HG03558 (cell line): ENCODE measurements around the gene PGBD2.
"Not testable (repeated sequence)": the region's sequence is repeated elsewhere in the genome, so short reads cannot be mapped to it uniquely, and the experiment has no call there.

Experiments used
- ATAC-seq: cut with Tn5 transposase; IDR thresholded peaks from one replicate; pipeline ENCODE4 v1.9.1; 2021; ENCODE audit warnings: moderate number of reproducible peaks; ENCODE audit not compliant: unreplicated experiment; ENCODE audit errors: extremely low read depth

The PGBD2 gene, protein sequence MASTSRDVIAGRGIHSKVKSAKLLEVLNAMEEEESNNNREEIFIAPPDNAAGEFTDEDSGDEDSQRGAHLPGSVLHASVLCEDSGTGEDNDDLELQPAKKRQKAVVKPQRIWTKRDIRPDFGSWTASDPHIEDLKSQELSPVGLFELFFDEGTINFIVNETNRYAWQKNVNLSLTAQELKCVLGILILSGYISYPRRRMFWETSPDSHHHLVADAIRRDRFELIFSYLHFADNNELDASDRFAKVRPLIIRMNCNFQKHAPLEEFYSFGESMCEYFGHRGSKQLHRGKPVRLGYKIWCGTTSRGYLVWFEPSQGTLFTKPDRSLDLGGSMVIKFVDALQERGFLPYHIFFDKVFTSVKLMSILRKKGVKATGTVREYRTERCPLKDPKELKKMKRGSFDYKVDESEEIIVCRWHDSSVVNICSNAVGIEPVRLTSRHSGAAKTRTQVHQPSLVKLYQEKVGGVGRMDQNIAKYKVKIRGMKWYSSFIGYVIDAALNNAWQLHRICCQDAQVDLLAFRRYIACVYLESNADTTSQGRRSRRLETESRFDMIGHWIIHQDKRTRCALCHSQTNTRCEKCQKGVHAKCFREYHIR

DNA sequence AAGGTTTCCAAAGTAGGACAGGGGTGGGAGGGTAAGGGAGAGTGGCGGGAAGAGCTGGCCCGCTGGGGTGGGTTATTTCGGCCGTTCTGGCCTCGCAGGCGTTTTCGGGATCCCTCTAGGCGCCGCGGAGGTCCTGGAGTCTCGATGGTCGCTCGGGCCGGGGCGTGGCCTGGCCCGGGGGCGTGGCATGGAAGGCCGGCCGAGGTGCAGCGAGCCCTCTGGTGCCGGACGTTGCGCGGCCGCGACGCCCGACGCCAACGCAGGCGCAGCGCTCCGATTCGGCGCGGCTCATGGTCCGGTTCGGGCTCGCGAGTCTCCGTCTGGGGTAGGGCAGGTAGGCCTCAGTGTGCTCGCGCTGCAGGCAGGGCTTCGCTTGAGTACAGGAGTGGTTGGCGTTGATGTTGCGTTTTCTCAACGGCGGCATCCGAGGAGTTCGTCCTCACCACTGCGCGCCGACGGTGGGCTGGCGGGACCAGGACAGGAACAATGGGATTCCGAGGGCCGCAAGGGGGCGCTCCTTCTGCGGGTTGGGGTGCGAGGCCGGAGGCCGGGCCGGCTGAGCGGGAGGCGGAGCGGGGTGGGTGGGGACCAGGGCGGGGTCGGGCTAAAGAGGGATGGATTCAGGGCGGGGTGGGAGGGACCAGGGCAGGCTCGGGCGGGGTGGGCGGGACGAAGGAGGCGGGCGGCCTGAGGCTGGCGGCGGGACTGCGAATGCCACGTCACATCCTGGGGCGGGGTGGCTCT is at the start of gene PGBD2:
Gene PGBD2 (plus strand): TSS at position 227 of the 744 bp plus-strand sequence. CDS start 7,628 bp downstream, outside the sequence.
- ATAC-seq = peak; percentile 93

DNA sequence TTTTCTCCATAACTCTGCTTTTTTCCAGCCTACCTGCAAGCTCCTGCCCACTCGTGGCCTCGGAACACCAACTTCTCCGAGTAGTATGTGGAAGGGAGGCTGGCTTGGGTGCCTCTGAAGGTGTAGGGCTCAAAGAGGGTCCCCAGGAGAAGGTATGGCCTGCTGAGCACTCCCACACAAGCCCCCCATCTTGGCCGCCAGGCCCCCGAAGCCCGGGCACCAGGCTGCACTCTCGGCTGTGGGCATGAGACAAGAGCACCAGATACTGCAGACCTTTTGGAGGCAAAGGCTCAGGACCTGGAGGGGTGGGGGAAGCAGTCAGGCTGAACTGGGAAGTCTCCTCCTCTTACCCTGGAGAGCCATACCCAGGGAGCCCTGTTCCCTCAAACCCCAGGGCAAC is 48.8 kb upstream of the PGBD2 start:
- no peak for ATAC-seq

DNA sequence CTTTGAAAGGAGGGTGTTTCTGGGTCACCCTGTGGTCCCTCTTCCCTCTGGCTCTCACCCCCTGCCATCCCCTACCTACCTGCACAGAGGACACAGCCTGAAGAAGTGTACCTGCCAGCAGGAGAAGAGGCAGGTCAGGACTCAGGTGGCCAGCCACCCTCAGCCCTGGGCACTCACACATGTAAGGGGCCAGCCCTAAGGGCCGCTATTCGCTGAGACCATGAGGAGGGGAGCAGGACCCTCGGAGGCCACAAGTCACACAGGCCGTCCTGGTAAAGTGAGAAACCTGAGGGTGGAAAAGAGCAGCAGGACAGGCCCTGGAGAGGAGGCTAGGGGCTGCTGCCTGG is 48.3 kb upstream of the PGBD2 start:
- no peak for ATAC-seq

DNA sequence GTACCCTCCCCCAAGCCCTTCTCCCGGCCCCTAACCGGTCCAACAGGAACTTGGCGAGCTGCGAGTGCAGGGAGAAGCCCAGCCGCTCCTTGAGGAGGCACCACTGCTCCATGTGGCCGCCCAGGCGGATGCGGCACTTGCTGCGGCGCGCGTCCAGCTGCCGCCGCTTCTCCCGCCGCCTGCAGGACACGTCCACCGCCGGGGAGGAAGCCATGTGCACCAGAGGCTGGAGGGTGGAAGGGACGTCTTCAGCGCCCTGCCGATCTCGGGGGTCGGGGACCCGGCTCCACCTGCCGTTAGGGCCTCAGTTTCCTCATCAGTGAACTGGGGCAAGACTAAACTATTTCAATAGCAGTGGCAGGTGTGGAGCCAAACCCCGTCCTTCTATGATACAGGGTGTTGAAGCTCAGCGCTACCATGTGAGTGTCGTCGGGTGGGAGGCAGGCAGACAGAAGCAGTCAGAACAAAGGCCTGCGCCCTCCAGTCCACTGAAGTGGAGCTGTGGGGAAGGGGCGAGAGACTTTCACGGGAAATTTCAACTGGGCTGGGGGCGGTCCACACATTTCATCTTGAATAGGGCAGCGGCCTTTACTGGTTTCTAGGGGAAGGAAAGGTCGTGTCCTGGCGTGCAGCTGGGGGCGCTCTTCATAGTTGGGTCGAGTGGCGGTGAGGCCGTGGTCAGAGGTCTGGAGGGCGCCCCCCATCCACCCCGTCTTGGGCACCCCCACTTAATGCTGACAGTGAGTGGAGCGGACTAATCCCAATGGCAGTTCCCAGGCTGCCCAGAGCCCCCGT is 47.7 kb upstream of the PGBD2 start:
- ATAC-seq = peak; percentile 9

DNA sequence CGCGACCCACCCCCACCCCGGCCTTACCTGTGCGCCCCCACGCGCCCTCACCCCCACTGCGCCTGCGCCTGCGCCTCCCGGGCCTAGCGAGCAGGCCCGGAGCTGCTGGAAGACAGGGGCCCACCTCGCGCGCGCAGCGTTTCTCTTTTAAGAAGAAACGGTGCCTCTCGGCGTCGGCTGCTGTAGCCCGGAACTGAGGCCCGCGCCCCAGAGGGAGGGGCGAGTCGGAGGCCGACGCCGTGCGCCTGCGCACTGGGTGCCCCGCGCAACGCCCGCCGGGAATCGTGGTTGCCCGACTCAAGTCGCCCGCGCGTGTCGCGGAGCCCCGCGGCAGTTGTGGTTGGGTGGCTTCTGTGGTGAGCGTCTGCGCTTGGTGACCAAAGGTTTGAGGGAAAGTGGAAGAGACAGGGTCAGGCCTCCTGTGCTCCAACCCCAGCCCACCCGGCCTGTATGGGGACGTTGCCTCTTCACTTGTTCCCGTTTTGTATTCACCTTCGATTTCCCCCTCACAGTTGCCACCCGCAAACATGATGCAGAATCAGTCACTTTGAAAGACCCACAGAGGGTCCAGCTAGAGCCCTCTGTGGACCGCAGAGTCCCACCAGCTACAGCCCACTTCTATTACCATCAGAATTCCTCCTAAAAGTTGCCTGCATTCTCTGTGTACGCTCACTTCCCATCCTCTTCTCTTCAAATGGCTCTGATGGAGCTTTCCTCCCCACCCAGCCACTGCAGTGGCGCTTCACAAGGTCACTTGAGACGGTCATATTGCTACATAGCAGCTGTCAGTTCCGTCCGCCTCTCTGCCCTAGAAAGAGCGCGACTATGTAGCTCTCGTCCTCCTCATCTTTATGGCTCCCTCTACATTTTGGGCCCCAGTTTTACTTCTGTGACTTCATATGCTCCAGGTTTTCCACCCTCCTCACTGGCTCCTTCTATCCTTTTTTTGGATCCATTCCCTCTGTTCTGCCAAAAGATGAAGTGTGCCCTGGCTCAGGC is 46.8 kb upstream of the PGBD2 start, which contains the start of gene ZNF692:
Gene ZNF692 (minus strand): TSS at position 195 of the 999 bp plus-strand sequence. CDS start 776 bp downstream, outside the sequence.
- ATAC-seq = peak; percentile 62

DNA sequence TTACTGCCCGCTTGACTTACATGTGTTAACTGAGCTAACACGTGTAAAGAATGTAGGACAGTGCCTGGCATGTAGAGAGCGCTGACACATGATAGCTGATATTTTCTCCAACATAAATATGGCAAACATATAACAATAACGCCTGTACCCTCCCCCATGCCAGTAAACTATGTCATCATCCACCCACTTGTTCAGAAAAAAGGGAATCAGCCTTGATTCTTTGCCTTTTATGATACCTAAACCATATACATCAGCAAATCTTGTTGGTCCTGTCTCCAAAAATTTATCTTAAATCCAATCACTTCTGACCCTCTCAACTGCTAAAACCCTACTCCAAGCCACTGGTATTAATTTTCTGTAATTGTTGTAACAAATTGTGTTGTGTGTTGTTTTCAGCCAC is 46.0 kb upstream of the PGBD2 start:
- ATAC-seq = no peak

DNA sequence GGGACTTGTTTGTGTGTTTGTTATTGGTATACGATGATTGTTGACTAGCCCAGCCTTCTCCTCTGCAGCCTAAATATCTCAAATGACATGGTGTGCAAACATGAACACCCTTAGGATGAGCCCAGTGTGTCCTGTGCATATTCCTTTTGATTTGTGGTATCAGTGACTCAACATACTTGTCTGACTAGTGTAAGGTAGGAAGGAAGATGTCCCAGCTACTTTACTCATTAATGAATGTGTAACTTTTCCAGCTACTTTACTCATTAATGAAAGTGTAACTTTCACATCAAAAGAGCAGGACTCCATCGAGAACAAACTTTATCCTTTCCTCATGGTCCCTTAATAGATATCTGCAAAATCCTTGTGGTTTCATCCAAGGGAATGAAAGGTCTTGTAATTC is 44.4 kb upstream of the PGBD2 start:
- ATAC-seq = no peak

DNA sequence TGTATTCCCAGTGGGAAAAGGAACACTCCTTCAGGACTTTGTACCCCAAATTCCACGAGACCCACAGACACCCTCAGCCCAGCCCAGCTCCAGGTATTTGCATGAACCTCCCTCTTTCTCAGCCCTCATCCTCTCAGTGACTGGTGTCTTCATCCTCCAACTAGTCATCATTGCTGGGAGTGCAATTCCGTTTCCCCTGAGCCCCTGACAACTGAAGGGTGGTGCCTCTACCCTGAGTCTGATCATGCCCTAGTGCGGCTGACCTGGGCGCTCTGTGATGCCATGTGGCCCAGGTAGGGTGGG is 43.4 kb upstream of the PGBD2 start:
- ATAC-seq = no peak

DNA sequence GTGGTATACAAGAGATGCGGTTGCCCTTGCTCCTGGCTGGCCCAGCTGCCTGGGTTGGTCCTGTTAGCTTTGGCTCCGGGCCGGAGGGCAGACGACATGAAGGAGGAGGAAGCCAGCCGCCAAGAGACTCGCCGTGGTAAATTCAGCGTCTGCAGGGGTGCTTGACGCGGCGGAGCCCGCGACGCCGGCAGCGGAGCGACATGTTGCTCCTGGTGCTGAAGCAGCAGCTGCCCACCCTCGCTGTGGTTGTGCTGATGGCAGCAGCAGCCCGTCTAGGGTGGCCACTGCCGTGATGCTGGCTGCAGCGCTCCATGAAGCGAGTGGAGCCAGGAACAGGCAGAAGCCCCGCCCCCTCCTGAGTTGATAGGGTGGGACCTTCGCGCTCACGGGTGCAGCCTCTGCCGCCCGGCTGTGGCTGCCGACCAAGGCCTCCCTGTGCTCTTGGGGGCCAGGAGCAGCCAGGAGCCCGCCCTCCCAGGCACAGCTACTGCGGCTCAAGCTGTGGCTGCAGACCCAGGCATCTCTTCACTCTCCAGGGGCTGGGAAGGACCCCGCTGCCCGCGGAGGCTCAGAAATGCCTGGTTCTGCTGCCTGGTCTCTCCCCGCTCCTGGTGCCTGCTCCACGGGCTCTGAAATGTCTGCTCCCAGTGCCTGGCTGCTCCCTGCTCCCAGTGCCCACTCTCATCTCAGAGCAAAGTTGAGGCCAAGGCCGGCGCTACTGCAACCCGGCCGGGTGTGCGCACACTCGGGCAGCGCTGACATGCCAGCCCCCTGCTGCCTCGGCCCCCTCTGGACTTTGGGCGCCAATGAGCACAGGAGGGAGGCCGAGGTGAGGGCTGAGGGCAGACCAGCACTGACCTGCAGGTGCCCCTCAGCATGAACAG is 42.8 kb upstream of the PGBD2 start:
- ATAC-seq = peak; percentile 54

DNA sequence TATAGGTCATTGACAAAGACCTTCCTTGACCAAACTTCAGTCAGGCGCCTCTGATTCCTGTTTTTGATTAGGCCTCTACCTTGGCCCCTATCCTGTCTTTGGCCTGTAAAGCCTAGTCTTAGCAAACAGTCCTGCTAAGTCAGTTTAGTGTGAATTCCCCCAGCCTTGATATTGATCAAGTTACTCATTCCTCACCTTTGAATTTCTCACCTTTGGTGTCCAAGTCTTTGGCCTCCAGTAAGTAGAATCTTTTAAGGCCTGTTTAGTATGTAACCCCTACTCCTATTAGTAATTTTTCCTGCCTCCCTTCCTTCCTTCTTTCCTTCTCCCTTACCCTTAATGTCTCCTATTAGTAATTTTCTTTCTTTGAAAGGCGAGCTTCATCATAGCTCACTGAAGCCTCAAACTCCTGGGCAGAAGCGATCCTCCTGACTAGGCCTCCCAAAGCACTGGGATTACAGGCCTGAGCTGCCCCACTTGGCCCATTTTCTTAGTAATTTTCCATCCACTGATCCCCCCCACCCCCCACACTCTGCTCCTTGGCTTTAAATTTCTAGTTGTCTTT is 34.1 kb upstream of the PGBD2 start:
- ATAC-seq = no peak

DNA sequence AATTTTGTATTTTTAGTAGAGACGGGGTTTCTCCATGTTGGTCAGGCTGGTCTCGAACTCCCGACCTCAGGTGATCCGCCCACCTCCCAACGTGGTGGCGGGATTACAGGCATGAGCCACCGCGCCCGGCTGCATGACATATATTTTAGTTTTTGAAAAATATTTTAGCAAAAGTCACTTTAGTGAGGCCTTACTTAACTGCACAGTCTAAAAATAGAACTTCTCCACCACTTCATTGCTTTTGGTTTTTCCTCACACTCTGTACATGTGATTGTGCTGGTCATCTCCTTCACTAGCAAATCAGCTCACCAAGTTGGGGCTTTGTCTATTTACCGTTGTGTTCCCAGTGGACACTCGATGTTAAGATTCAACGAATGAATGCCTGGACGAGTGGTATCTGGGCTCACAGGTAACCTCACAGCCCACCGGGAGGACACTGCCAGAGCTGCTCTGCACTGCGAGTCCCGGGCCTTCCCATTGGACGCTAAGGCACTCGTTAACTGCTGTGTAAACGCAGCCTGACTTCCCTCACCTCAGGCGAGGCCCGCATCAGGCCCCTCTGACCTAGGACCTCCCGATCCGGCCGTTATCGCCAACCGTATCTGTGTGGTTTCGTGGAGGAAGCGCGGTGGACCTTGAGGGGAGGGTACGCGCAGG is 33.2 kb upstream of the PGBD2 start:
- ATAC-seq = no peak

DNA sequence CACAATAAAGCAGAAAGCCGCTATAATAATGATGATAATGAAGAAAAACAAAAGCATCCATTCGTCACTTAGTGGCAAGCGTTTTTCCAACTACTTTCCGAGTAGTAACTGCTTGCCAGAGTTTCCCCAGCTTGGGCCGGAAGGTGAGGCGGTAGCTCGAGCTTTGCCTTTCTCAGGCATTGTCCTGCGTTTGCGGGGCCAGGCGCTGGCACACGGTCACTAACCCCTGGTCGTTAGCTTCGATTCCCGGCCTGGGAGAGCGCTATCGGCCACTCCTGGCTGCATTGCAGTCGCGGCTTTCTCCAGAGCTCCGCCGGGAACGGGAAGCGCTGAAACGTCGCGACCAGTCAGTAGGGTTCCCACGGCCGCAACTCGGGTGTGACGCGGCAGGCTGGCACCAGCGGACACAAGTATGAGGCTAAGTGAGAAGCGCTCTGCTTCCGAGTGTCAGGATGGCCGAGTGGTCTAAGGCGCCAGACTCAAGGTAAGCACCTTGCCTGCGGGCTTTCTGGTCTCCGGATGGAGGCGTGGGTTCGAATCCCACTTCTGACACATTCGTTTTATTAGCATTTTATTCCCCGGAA is 32.5 kb upstream of the PGBD2 start:
- ATAC-seq = peak; percentile 62

DNA sequence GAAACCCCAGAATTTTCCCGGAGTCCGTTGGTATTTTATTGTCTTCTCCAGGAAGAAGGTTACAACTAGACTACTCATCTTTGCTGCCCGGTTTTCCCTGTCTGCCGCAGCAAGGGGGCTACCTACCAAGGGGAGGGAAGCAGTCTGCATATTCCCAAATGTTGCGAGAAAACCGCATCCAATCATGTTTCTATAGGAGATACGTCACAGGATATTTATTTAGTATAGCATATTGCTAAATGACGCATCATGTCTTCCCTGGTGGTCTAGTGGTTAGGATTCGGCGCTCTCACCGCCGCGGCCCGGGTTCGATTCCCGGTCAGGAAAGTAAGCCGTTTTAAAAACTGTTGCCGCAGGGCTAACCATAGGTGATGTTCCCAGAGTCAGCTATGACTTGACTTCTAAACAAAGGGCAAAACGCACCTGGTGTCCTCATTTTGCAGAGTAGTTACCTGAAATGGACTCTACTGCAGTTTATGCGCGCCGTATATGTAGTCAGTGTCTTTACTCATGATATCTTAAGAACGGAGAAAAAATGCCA is 32.0 kb upstream of the PGBD2 start:
- ATAC-seq = peak; percentile 53

DNA sequence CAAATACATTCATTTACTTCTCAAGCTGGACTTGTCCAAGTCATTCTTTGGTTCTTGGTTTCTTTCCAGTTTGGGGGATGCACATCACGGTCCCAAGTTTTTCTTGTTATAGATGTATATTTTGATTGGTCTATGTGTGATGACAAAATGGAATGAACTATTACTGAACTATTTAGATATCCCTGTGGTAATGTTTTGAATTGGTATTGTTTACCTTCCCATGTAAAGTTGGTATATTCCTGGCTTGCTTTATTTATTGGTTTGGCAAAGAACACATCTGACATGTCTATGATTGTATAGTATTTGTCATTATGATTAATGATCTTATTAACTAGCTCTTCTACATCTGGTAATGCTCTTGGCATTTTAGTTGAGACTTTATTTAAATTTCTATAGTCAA is 24.8 kb upstream of the PGBD2 start:
- no peak for ATAC-seq

DNA sequence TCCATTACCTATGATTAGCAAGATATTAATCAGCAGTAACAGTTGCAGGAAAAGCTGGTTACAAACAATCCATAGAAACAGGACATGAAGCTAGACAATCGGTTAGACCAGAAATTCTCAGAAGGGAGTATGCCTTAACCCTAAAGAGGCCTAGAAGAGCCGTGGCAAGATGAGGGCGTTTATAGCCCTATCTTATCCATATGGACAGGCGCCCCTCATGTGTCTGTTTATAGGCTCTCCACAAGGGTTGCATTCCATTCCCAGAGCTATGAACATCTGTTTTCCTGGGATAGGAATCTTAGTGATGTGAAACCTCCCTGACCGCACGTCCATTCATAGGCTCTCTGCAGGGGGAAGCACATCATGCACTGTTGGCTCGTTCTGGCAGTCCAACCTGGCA is 23.6 kb upstream of the PGBD2 start:
- ATAC-seq = not testable (repeated sequence)

DNA sequence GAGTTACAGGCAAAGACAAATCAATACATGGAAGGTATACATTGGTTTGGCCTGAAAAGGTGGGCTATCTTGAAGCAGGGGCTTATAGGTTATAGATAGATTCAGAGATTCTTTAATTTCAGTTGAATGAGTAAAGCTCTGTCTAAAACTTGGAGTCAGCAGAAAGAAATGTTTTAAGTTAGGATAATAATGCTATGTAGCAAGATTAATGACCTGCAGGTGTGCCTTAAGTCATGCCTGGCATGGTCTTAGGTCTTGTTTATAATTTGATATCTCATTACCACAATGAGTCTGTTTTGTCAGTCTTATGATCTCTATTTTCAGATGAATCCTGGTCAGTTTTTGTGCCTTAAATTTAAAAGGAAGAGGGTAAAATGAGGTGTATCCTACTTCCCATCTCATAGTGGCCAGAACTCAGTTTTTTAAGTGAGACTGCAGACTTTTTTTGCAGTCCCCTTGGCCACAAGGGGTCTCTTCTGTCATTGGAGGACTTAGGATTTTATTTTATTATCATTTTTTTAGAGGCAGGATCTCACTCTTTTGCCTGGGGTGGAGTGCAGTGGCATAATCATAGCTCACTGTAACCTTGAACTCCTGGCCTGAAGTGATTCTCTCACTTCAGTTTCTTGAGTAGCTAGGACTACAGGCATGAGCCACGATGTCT is 21.3 kb upstream of the PGBD2 start:
- ATAC-seq = no peak
